NCI-H526 (cell line): Measurements from ENCODE around the gene ITFG2.
"Not testable (repeated sequence)": the region's sequence is repeated elsewhere in the genome, so short reads cannot be mapped to it uniquely, and the experiment has no call there.

ENCODE experiments used
- DNase-seq, 2 experiments: peaks; one replicate each; lab custom pipeline; 2025; lab: John Stamatoyannopoulos, UW

Gene ITFG2

DNA sequence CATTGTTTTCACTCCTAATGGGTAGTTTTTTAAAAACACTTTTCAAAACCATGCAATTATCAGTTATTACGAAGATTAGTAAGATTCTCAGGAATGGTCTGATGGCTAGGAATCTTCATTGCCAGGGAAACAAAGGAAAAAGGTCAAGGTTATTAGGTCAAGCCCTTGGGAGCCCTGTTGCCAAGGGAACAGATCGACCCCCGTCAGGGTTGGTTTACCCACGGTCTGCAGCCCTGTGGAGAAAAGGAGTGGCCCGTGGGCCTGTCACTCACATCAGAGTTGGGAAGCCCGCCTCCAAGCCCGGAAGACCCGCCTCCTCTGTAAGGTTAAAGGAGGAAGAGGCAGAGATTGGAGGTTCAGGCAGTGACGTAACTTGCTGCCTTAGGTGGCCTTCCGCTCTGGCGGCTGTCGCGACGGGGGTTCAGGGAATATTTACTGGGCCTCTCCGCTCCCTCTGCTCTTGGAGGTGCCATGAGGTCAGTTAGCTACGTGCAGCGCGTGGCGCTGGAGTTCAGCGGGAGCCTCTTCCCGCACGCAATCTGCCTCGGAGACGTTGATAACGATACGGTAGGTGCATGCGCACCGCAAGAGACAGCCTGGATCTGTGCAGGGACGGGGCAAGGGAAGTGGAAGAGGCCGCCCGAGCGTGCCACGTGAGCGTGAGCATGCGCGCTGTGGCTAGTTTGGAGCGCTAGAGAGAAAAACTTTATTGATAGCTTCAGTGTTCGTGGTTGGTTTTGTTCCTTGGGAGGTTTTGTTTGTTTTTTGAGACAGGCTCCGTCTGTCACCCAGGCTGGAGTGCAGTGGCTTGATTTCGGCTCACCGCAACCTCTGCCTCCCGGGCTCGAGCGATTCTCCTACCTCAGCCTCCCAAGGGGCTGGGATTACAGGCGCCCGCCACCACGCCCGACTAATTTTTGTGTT lies at the start of gene ITFG2:
Gene ITFG2 (plus strand): TSS at position 379 of the 924 bp plus-strand sequence. CDS start 93 bp downstream, at position 472.
- peak; percentile 98 to 99 for DNase-seq

DNA sequence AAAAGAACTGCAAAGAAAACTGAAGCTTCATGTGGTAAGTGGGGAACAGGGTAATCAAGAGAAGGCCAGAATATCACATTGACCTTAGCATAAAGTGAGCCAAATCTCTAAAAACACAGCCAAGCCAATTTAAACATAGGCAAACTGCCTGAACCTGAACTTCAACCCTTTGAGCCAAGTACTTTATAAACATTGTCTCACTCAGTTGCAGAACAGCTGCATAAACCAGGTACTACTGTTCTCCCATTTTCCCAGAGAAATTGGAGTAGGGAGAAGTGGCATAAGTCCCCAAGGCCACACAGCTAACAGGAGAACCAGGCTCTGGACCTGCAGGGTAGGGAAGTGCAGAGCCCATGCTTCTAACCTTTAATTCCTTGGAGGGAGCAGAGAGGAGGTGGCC lies 48.1 kb upstream of the ITFG2 start:
- no peak for DNase-seq

DNA sequence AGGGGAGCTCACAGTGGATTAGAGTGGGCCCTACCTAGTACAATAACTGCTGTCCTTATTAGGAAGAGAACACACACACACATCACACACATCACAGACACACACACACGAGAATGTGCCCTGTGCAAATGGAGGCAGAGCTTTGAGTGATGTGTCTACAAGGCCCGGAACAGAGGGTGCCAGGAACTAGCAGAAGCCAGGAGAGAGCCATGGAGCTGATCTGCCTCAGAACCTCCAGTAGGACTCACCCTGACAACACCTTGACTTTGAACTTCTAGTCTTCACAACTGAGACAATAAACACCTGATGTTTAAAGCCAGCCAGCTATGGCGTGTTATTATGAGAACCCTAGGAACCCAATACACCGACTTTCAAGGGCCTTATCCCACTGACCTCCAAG lies 47.4 kb upstream of the ITFG2 start:
- no peak for DNase-seq

DNA sequence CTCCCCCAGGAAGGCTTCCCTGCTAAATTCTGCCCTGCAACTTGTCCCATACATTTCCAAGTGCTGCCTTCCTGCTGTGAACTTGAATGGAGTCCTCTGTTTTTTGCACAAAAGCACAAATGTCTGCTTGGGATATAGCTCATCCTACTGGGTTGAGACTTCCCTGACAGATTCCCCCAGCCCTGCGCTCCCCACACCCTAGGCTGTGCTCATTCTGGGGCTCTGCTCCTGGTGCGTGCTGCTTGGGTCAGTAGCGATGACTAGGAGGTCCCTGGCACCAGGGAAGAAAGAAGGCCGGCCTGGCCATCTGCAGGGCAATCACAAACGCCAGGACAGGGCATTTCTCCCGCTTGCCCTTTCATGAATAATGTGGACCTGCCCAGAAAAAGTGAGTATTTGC lies 46.9 kb upstream of the ITFG2 start:
- no peak for DNase-seq

DNA sequence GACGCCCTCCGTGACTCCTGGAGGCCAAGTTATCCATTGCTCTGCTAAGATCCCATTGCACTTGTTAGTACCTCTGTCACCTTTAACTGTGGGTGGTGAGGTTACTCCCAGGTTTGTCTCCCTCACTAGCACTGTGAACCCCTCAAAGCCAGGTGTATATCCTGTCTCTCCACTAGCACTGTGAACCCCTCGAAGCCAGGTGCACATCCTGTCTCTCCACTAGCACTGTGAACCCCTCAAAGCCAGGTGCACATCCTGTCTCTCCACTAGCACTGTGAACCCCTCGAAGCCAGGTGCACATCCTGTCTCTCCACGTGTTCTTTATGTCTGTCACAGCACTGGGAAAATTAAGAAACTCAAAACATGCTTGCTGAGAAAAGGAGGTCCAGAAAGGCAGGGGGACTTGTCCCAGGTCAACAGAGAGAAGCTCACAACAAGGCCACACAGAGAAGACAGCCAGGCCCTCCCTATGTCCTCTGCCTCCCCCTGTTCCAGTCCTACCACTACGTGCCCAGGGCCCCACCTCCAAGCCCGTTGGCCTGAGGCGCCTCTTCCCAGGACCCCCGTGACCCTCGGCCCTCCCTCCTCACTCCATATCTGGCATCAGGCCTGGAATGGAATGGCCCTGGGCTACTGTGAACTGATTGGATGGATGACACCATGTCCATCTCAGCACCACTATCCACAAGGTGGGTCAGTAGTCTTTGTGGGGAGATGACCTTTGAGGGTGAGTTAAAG lies 44.1 kb upstream of the ITFG2 start:
- no peak for DNase-seq

DNA sequence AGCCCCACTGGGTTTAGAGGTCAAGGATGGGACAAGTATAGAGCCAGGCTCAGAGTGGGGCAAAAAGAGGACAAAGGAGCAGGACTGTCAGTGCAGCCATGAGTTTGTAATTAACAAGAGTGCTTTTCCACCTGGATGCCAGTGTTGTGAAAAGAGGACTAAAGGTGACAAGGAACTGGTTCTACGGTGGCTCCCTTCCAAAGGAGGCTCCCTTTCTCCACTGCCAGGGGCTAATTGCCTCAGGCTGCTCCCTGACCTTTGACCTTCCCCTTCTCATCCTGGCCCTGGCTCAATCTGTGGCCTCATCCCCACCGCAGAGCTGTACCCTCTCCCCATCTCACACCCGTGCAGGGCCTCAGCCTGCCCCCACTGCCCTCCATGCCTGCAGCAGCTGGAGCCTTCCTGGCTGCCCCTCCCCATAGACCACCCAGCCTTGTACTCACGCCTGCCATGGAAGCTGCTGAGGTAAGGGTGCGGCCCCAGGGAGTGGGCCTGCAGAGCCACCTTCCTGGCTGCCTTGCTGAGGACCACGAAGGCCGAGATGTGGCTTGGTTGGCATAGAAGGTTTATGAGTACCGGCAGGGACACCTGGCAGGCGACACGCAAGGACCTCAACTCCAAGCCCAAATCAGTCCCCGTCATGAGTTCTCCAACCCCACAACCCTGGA lies 42.5 kb upstream of the ITFG2 start:
- DNase-seq, result no peak

DNA sequence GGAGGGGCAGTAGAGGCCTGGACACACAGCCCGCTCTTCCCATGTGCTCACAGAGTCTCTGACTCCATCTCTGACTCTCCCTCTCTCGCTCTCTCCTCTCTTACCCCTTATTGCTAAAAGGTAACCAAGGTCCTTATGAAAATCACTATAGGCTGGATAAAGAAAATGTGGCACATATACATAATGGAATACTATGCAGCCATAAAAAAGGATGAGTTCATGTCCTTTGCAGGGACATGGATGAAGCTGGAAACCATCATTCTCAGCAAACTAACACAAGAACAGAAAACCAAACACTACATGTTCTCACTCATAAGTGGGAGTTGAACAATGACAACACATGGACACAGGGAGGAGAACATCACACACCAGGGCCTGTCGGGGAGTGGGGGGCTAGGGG lies 41.9 kb upstream of the ITFG2 start:
- not testable (repeated sequence) for DNase-seq

DNA sequence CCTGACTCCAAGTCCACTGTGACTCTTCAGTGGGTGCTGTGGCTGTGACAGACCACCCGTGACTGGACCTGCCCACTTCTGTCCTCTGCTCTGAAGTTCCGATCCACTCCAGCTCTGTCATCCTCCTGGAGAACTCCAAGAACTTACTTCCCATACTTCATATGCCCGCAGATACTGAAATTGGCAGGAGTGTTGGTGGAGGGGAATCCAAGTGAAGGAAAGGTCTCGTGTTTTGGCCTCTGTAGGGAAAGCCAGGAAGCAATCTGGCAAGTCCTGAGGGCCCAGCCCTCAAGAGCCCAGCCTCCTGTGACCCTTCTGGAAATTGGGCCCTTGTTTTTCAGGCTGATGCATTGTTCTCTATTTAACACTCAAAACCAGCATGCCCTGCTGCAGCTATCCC lies 40.1 kb upstream of the ITFG2 start:
- DNase-seq, result no peak

DNA sequence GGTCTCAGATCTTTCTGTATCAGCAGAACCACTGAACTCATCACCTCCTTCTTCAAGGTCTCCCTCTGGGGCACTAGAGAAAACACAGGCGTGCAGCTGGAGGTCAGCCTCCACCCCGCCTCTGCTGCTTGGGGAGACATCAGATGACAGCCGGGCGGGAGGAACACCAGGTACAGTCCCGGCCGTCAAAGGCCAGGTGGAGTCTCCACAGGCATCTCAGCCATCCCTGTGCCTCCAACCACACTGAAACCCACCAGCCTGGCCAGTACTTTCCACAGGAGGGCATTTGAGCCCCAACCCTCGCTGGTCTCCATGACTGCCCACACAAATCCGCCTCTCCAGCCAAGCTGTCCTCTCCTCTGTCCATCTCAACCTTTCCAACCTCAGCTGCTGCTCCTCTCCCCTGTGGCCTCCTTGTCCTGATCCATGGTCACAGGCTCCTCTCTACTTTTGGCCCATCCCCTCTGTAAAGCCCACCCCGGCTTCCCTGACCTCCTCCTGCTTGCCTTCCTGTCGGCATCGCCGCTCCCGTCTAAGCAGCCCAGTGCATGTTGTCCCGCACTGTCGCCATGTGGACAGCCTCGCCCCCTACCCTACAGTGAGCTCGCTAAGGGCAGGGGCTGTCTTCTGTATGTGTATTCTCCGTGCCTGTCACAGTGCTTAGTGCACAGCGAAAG lies 39.1 kb upstream of the ITFG2 start:
- no peak for DNase-seq

DNA sequence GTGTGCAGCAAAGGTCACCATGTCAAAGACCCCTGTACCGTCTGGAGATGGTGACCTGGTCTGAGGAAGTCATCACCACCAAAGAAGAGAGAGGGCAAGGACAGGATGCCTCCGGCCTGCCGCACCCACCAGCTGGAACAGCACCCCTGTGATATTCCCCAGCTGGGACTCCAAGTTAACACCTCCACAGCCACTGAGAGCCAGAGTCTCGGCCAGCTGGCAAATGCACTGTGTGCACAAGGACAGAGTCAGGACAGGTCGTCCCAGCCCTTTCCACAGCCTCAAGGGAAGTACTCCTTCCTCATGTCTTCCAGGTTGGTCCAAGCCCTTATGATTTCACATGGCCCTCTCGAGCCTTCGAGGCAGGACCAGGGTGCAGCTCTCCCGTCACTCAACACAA lies 37.0 kb upstream of the ITFG2 start:
- DNase-seq, result no peak

DNA sequence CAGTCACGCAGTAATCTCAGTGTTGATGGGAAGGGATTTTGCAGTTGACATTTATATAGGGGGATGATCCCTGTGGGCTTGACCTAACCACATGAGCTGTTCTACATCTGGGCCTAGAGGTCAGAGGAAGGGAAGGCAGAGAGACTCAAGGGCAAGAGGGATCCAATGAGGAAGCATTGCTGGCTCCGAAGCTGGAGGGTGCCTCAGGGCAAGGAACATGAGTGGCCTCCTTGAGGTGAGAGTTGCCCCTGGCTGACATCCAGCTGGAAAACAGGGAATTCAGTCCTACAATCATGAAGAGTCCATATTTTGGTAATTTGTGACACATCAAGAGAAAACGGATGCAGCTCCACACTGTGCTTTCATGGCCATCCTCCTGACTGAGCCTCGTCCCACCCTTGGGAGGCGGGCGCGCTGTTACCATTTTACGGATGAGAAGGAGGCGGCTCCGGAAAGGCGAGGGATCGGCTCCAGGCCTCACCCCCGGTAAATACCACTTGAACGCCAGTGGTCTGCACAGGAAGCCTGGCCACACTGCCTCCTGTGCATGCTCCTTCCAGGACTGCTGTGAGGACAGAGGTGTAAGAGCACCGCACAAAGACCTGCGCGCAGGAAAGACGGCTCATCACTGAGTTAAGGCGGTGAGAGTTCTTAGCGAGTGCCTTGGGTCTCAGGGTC lies 36.2 kb upstream of the ITFG2 start:
- no peak for DNase-seq

DNA sequence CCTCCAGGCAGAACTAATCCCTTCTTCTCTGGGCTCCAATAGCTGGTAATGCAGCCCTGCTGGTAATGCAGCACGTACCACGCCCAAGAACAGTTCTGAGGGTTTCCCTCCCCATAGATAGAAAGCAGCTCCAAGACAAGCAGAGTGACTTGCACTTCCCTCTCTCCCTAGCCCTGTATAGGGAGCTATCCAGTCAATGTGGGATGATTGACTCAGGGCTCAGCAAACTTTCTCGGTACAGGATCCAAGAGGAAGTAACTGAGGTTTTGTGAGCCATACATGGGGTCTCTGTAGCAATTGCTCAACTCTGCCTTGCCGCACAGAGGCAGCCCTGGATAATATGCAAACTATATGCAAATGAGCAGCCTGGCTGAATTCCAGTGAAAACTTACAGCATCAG lies 33.2 kb upstream of the ITFG2 start:
- peak; percentile 95 to 97 for DNase-seq

DNA sequence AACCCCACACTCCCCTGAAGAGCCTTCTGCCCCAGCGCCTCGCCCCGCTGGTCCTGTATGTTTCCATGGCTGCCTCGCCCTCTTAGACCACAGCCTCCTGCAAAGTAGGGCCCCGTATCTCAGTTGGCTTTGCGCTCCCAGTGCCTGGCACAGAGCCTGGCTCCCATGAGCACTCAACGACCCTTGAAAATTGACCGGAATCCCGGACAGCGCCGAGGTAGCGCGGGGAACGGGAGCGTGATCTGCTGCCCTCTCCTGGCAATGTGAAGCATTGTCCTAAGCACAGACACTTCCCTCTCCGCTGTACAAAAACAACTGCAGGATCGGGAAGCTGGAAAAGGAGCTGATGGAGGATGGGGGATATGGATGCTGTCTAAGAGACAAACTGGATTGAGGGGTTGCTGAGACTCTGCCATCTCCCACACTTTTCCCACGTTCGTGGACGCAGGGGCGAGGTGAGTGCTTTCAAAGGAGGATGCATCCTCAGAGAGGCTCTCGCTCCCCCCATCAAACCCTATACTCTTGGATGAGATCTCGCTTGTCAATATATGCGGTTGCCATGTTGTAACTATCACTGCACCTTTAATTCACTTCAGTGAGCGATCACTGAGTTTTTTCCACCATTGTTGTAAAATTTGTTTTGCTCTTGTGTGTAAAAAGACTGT lies 28.4 kb upstream of the ITFG2 start:
- DNase-seq, result peak; percentile 16 to 83

DNA sequence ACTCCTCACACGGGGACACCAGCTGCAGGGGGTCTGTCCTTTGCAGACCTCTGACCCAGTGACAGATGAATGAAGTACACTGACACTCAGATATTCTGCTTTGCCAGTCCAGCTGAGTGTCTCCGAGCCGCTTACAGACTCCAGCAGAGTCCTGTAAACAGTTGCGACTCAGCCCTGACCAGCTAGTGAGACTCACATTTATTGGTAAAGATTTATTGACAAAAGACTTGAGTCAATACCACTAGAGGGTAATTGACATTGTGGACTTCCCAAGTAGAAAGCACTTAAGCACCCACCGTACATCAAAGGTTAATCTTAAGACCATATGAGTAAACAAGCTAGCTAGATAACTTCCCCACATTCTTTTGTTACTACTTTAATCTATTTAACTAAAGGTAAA lies 27.5 kb upstream of the ITFG2 start:
- no peak for DNase-seq

DNA sequence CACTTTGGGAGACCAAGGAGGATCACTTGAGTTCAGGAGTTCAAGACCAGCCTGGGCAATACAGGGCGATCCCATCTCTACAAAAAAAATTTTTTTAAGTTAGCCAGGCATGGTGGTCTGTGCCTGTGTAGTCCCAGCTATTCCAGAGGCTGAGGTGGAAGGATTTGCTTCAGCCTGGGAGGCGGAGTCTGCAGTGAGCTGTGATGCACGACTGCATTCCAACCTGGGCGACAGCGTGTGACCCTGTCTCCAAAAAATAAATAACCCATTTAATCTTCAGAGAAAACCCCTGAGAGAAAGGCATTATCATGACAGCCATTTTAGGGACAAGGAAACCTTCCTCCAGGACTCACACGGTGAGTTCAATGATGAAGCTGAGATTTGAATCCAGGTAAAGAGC lies 21.4 kb upstream of the ITFG2 start:
- no peak for DNase-seq

DNA sequence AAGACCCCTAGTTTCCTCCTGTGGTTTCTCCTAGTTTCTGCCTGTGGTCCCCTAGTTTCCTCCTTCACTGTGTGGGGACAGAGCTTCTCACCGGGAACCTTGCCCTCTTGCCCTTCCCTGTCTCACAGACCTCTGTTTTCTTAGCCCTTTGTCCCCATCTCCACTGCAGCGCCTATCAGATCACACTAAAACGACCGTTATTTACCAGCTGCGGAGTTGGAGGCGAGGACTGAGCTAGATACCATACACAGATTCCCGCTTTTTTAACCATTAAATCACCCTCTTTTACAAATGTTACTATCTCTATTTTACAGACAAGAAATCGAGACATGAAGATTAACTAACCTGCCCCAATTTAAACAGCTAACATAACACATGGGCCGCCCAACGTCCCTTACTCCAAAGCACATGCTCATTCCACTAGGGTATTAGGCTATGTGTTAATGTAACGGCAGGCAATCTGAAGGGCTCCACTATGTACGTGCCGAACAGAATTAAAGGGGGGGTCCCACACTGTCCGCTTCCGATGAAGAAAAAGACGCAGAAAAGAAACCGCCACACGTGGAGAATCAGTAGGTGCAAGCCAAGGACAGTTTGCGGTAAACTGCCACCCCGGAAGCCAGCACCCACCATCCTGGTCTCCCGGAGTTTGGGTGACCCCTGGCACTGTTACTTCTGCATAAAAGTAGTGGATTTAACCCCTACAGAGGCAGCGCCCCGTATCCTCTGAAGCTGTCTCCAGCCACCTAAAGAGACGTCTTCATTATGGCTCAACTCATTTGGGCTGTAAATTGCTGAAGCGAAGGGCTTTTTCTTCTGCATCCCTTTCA lies 19.6 kb upstream of the ITFG2 start:
- no peak for DNase-seq

DNA sequence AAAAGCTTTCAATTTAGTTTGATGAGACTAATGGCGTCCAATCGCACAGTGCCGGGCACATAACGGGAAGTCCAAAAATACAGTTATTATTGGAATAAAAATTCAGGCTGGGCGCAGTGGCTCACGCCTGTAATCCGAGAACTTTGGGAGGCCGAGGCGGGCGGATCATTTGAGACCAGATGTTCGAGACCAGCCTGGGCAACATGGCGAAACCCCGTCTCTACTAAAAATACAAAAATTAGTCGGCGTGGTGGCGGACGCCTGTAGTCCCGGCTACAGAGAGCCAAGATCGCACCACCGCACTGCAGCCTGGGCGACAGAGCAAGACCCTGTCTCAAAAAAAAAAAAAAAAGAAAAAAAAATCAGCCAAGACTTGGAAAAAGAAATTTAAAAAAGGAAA lies 18.9 kb upstream of the ITFG2 start:
- no peak for DNase-seq

DNA sequence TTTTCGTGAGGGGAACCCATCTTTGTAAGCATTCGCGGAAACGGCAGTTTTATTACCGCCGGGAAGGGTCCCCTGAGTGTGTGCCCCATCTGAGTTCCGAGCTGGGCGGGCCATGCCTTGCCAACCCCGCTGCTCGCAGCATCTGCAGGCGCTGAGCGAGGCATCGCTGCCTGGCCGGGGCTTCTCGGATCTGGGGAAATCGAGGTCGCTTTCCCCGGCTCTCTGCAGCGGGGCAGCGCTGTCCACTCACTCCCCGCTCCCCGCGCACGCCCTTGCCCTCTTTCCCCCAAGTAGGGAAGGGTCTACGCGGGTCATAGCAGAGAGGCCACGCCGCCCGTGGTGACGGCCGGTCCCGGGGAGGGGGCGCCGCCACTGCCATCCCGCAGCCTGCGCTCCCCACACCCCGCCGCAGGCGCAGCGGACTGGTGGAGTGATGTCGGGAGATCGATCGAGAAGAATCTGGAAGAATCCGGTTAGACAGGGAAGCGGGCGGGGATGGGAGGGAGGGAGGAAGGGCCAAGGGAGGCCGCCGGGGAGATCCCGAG lies 18.2 kb upstream of the ITFG2 start:
- DNase-seq, result peak; percentile 28 to 78

DNA sequence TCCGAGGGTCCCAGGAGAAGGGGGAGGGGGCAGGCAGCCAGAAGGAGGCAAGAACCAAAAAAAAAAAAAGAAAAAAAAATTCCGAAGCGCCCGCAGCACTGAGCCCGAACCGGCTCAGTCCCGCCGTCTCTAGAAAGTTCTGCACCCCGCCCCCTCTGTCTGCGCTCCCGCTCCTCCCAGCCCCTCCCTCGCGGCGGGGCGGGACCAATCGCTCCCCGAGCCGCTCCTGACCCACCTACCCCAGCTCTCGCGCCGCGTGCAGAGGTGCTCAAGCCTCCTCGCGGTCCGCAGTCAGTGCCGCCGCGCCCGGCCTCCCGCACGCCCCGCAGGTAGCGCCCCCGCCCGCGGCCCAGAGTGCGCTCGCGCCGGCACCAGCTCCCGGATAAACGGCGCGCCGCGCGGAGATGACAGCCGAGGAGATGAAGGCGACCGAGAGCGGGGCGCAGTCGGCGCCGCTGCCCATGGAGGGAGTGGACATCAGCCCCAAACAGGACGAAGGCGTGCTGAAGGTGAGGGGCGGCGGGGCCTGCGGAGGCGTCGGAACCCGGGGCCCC lies 17.7 kb upstream of the ITFG2 start, which contains the start of gene FKBP4:
Gene FKBP4 (plus strand): TSS at position 235 of the 554 bp plus-strand sequence. CDS start 170 bp downstream, at position 405.
- peak; percentile 28 to 93 for DNase-seq
